Measurements from ENCODE around the gene CDS1.

DNA sequence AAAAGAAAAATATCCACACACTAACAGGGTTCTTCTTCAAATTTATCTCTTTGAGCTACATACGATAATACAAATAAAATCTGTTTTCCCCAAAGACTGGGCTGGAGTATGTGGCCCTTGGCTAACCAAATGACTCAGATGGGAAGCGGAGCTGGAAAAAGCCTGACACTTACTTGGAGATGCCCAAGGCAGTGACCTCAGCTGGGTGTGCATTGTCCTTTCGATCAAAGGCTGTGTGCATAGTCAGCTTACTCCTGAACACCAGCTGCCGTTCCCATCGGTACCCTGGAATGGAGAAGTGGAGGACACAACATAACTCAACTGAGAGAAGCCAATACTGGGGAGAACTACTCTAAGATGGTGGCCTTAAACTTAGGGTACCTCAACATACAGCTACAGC, 95.1 kb downstream of the CDS1 start:
- TF ChIP-seq POLR2A (IDR thresholded peaks at IDR 0.05; ENCODE audit: low read depth, low read length) (no peak), POLR2AphosphoS5 (IDR thresholded peaks at IDR 0.05; ENCODE audit: low read depth, low read length) (no peak), PAX5 (IDR thresholded peaks at IDR 0.05; ENCODE audit: insufficient read depth, low read length, severe bottlenecking) (no peak)
